Keratinocyte (primary cell): Measurements from ENCODE around the gene SF3B2. TPM values are rescaled to one million over a fixed set of nuclear protein-coding genes. Genes with fewer than 3 reads are reported as not detected.
"Not testable (repeated sequence)": the region's sequence is repeated elsewhere in the genome, so short reads cannot be mapped to it uniquely, and the experiment has no call there.

Experiments used
- DNase-seq: peaks from one replicate; pipeline ENCODE4 v3.0.0-alpha.2; 2011; ENCODE audit warnings: low read depth, missing footprints, low spot score
- FAIRE-seq: peaks from 2 replicates; lab custom pipeline; 2011; peaks lifted over from hg19 to GRCh38; lab: Jason Lieb, UNC
- H2AFZ ChIP-seq: 2 replicates; pipeline ENCODE4 v1.6.0; 2012; ENCODE audit warnings: low read length, control low read depth, inconsistent platforms; ENCODE audit not compliant: control insufficient read depth
- H3K27ac ChIP-seq: 2 replicates; pipeline ENCODE4 v1.5.1; 2011; ENCODE audit warnings: low read length; ENCODE audit not compliant: control insufficient read depth, insufficient read depth
- H3K27me3 ChIP-seq: 3 replicates; pipeline ENCODE4 v1.6.0; 2011; ENCODE audit warnings: low read length; ENCODE audit not compliant: control insufficient read depth, insufficient read depth; ENCODE audit errors: extremely low read depth
- H3K36me3 ChIP-seq, 2 experiments: 2 replicates in 1 of 2; 3 replicates in 1 of 2; pipeline ENCODE4 v1.5.1; 2011; ENCODE audit warnings: low read length in 2 of 2, mild to moderate bottlenecking in 1 of 2; ENCODE audit not compliant: control insufficient read depth in 2 of 2, insufficient read depth in 2 of 2; ENCODE audit errors: extremely low read depth in 1 of 2
- H3K4me1 ChIP-seq: 3 replicates; pipeline ENCODE4 v1.5.1; 2011; ENCODE audit warnings: low read length; ENCODE audit not compliant: control insufficient read depth, insufficient read depth; ENCODE audit errors: extremely low read depth
- H3K4me2 ChIP-seq: 3 replicates; pipeline ENCODE4 v1.6.0; 2011; ENCODE audit warnings: low read depth, low read length; ENCODE audit not compliant: control insufficient read depth, insufficient read depth; ENCODE audit errors: extremely low read depth
- H3K4me3 ChIP-seq, 3 experiments: fragments of 200-600 bp in 1 of 3; sonication (generic) in 1 of 3; 2 replicates in 2 of 3; 3 replicates in 1 of 3; pipeline ENCODE4 v1.5.1; 2011 to 2016; ENCODE audit warnings: low read length in 3 of 3, mild to moderate bottlenecking in 3 of 3, control low read depth in 2 of 3, inconsistent platforms in 1 of 3, low read depth in 1 of 3, mixed read lengths in 1 of 3, mixed run types in 1 of 3, moderate library complexity in 1 of 3; ENCODE audit not compliant: control insufficient read depth in 2 of 3, insufficient read depth in 2 of 3; ENCODE audit errors: extremely low read depth in 1 of 3
- H3K79me2 ChIP-seq: 2 replicates; pipeline ENCODE4 v1.6.0; 2012; ENCODE audit warnings: low read length; ENCODE audit not compliant: control insufficient read depth, insufficient read depth
- H3K9ac ChIP-seq: 3 replicates; pipeline ENCODE4 v1.6.0; 2011; ENCODE audit warnings: low read length; ENCODE audit not compliant: control insufficient read depth, insufficient read depth; ENCODE audit errors: extremely low read depth
- H3K9me1 ChIP-seq: 3 replicates; pipeline ENCODE4 v1.6.0; 2011; ENCODE audit warnings: low read length; ENCODE audit not compliant: control insufficient read depth, insufficient read depth; ENCODE audit errors: extremely low read depth
- H3K9me3 ChIP-seq: 2 replicates; pipeline ENCODE4 v1.5.1; 2012; ENCODE audit warnings: low read depth, low read length; ENCODE audit not compliant: control insufficient read depth
- H4K20me1 ChIP-seq: 3 replicates; pipeline ENCODE4 v1.6.0; 2011; ENCODE audit warnings: low read length; ENCODE audit not compliant: control insufficient read depth, insufficient read depth; ENCODE audit errors: extremely low read depth
- EZH2 ChIP-seq: IDR thresholded peaks from one replicate; pipeline ENCODE4 v1.6.1; 2012; ENCODE audit warnings: inconsistent platforms, mild to moderate bottlenecking, low read length, moderate library complexity
- dilution Hi-C: fragments of 300-500 bp; cut with MboI; formaldehyde crosslinking; loops from one replicate; pipeline ENCODE4 v1.7.0; 2020; ENCODE audit warnings: low sequenced_read_pairs; ENCODE audit not compliant: extremely low pct_ligation_motif_present
- polyA plus RNA-seq, 5 experiments: library from polyadenylated mRNA; depleted of rRNA in 3 of 5; stranded (reverse) in 3 of 5; stranded (forward) in 1 of 5; unstranded in 1 of 5; fragments of >200 nt; gene quantifications; 1 replicate in 1 of 5; 2 replicates in 3 of 5; 3 replicates in 1 of 5; pipeline versions ENCODE4 v1.2.1 to v1.2.3, GENCODE V29; 2011 to 2012; ENCODE audit warnings: missing spikeins in 2 of 5, low read depth in 1 of 5, low replicate concordance in 1 of 5
- TF ChIP-seq, protein P1 (sequence below), 3 experiments: IDR thresholded peaks in 1 of 3; conservative IDR thresholded peaks in 1 of 3; optimal IDR thresholded peaks in 1 of 3; 2 replicates in 2 of 3; 3 replicates in 1 of 3; pipeline versions ENCODE3 to v1.5.1; 2011; ENCODE audit warnings: low read length in 3 of 3, mild to moderate bottlenecking in 3 of 3, moderate library complexity in 2 of 3, control low read depth in 1 of 3, inconsistent platforms in 1 of 3; ENCODE audit not compliant: insufficient read depth in 2 of 3; ENCODE audit errors: extremely low read depth in 1 of 3

SF3B2 gene
- polyA plus RNA-seq, 1 donor (not counting 4 experiments of a cell fraction or from before 2014, with no cell fraction given): 73.0 TPM

DNA sequence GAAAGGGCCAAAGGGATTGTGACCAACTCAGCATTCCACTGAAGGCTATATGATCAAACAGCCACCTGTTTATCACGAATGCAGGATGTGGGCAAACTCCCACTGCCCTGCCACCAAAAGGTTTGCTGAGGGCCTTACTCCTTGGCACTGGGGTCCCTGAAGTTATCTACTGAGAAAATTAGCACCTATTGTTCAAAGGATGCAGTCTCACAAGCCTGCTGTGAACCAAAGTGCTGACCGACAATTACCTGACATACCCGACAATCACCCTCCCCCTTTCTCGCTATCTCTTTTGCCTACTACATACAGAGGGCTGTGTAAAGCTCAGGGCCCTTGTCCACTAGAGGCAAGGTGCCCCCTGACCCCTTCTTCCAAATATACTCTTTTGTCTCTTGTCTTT lies 42.1 kb upstream of the SF3B2 start:
- H3K27me3 ChIP-seq, H3K4me2 ChIP-seq, H3K9ac ChIP-seq, H3K4me3 ChIP-seq, H4K20me1 ChIP-seq, H3K9me3 ChIP-seq, FAIRE-seq, H3K9me1 ChIP-seq, H2AFZ ChIP-seq, H3K27ac ChIP-seq, H3K36me3 ChIP-seq, H3K79me2 ChIP-seq, DNase-seq, dilution Hi-C loops: not testable (repeated sequence)
- H3K4me1 ChIP-seq: peaks cover 35% of the 10 kb centered on the region

DNA sequence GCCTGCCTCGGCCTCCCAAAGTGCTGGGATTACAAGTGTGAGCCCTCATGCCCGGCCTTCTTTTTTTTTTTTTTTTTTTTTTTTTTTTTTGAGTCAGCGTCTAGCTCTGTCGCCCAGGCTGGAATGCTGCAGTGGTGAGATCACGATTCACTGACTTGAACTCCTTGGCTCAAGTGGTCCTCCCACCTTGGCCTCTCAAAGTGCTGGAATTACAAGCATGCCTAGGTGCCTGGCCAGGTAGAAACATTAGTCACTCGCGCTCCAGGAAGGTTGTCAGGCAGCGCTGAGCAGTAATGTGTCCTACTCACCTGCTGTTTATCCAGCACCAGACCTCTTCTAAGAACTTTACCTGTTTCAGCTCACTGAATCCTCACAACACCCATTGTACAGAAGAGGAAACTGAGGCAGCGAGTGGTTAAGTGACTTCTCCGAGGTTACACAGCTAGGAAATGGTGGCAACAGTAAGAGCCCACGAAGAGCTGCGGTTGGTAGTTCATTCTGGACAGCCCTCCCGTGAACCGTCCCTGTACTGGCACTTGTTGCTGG lies 40.9 kb upstream of the SF3B2 start:
- Histone ChIP-seq H3K36me3 (peaks cover 0 to 1% of the 10 kb centered on the region in 2 experiments), H4K20me1 (no peaks in the 10 kb centered on the region), H3K9ac (no peak overlapping the region), H3K4me3 (peak overlapping the region in 1 of 3 experiments; percentile 27), H3K79me2 (no peaks in the 10 kb centered on the region), H3K4me1 (peaks cover 38% of the 10 kb centered on the region), H3K27ac (no peak overlapping the region), H3K9me3 (no peaks in the 10 kb centered on the region), H3K27me3 (no peaks in the 10 kb centered on the region), H3K4me2 (peak overlapping the region; percentile 78), H3K9me1 (peaks cover 3% of the 10 kb centered on the region), H2AFZ (no peak overlapping the region)
- FAIRE-seq (peak; percentile 69), DNase-seq (peak; percentile 98)
- dilution Hi-C loops: no loop called here
- no peak for TF ChIP-seq EZH2
- TF ChIP-seq, protein P1, sequence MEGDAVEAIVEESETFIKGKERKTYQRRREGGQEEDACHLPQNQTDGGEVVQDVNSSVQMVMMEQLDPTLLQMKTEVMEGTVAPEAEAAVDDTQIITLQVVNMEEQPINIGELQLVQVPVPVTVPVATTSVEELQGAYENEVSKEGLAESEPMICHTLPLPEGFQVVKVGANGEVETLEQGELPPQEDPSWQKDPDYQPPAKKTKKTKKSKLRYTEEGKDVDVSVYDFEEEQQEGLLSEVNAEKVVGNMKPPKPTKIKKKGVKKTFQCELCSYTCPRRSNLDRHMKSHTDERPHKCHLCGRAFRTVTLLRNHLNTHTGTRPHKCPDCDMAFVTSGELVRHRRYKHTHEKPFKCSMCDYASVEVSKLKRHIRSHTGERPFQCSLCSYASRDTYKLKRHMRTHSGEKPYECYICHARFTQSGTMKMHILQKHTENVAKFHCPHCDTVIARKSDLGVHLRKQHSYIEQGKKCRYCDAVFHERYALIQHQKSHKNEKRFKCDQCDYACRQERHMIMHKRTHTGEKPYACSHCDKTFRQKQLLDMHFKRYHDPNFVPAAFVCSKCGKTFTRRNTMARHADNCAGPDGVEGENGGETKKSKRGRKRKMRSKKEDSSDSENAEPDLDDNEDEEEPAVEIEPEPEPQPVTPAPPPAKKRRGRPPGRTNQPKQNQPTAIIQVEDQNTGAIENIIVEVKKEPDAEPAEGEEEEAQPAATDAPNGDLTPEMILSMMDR (optimal IDR thresholded peaks at IDR 0.05 in 1 of 3, IDR thresholded peaks at IDR 0.05 in 1 of 3, conservative IDR thresholded peaks at IDR 0.05 in 1 of 3; ENCODE audit: extremely low read depth in 1 of 3, insufficient read depth in 2 of 3, low read length in 3 of 3): no peak

DNA sequence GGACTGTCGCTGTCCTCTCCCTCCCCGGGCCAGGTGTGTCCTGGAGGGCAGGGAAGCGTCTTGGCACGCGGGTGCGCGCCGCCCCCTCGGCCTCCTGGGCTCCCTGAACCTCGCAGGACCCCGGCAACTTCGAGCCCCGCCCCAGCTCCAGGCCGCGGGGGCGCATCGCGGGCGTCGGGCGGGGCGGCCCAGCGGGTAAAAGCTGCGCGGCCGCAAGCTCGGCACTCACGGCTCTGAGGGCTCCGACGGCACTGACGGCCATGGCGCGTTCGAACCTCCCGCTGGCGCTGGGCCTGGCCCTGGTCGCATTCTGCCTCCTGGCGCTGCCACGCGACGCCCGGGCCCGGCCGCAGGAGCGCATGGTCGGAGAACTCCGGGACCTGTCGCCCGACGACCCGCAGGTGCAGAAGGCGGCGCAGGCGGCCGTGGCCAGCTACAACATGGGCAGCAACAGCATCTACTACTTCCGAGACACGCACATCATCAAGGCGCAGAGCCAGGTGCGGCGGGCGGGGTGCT lies 40.3 kb upstream of the SF3B2 start, which contains the start of gene CST6:
Gene CST6, plus strand, starts transcription at position 224 of the 519 bp plus-strand sequence. Its CDS starts 37 bp downstream, at position 261.
- Histone ChIP-seq H4K20me1 (no peaks in the 10 kb centered on the region), H3K27ac (no peak within 1 kb of the TSS), H3K4me1 (peaks cover 38% of the 10 kb centered on the region), H3K4me2 (peak within 1 kb of the TSS; percentile 78), H2AFZ (no peak within 1 kb of the TSS), H3K9me3 (no peaks in the 10 kb centered on the region), H3K9ac (no peak within 1 kb of the TSS), H3K27me3 (no peaks in the 10 kb centered on the region), H3K9me1 (peaks cover 3% of the 10 kb centered on the region), H3K36me3 (no peaks in the 10 kb centered on the region), H3K4me3 (peak within 1 kb of the TSS in 1 of 3 experiments; percentile 27), H3K79me2 (no peaks in the 10 kb centered on the region)
- dilution Hi-C loops: no loop called here
- TF ChIP-seq, protein P1 (optimal IDR thresholded peaks at IDR 0.05 in 1 of 3, IDR thresholded peaks at IDR 0.05 in 1 of 3, conservative IDR thresholded peaks at IDR 0.05 in 1 of 3; ENCODE audit: extremely low read depth in 1 of 3, insufficient read depth in 2 of 3, low read length in 3 of 3): no peak
- TF ChIP-seq EZH2: peak; percentile 47
- FAIRE-seq: no peak
- no peak for DNase-seq
